B cell (primary cell): Measurements from ENCODE around the gene SMIM22. TPM values are rescaled to one million over a fixed set of nuclear protein-coding genes. Genes with fewer than 3 reads are reported as not detected.

ENCODE experiments used
- ATAC-seq: fragments of 200-7000 bp; cut with Tn5 transposase; one replicate; pipeline ENCODE4 v1.10.0; 2021; ENCODE audit warnings: low read depth, mild to moderate bottlenecking, moderate number of reproducible peaks, moderate library complexity
- CTCF ChIA-PET: fragments of 350-600 bp; sonication (Branson Sonifier 250); formaldehyde crosslinking; loops from one replicate; lab custom pipeline; 2021; ENCODE audit warnings: antibody characterized with exemption, inconsistent platforms; lab: Charles Lee
- POLR2A ChIA-PET: fragments of 350-600 bp; sonication (Branson Sonifier 250); formaldehyde crosslinking; loops from one replicate; lab custom pipeline; 2021; ENCODE audit warnings: antibody characterized with exemption; lab: Charles Lee
- DNase-seq: peaks from one replicate; pipeline ENCODE4 v3.0.0; 2013
- H2AFZ ChIP-seq: 2 replicates; pipeline ENCODE4 v1.6.1; 2012; ENCODE audit warnings: mild to moderate bottlenecking, low read depth, low read length; ENCODE audit not compliant: insufficient read depth, poor library complexity, severe bottlenecking
- H3K27ac ChIP-seq, 2 donors: 1 replicate in 1 of 2; 2 replicates in 1 of 2; pipeline ENCODE4 v1.5.1; 2012 to 2013; ENCODE audit warnings: low read length in 2 of 2, mild to moderate bottlenecking in 2 of 2, moderate library complexity in 1 of 2
- H3K27me3 ChIP-seq, 4 experiments: fragments of 200-600 bp in 1 of 4; sonication (generic) in 1 of 4; replicated peaks in 1 of 4; 1 replicate in 2 of 4; 2 replicates in 2 of 4; pipeline versions ENCODE4 v1.6.1 to v1.7.0; 2013 to 2016; ENCODE audit warnings: low read length in 3 of 4, mild to moderate bottlenecking in 2 of 4, mixed read lengths in 1 of 4, moderate library complexity in 1 of 4; ENCODE audit not compliant: insufficient read depth in 4 of 4, control insufficient read depth in 3 of 4; ENCODE audit errors: control extremely low read depth in 1 of 4
- H3K36me3 ChIP-seq, 2 experiments: replicated peaks in 1 of 2; 1 replicate in 1 of 2; 2 replicates in 1 of 2; pipeline versions ENCODE4 v1.6.1 to v1.7.1; 2013; ENCODE audit warnings: low read length in 1 of 2; ENCODE audit not compliant: insufficient read depth in 2 of 2, control insufficient read depth in 1 of 2; ENCODE audit errors: control extremely low read depth in 1 of 2, extremely low read depth in 1 of 2
- H3K4me1 ChIP-seq, 2 donors: fragments of 200-600 bp in 1 of 2; sonication (generic) in 1 of 2; 1 replicate in 1 of 2; 2 replicates in 1 of 2; pipeline versions ENCODE4 v1.5.1 to v1.6.1; 2013 to 2017; ENCODE audit warnings: low read length in 2 of 2; ENCODE audit not compliant: control insufficient read depth in 2 of 2, insufficient read depth in 2 of 2
- H3K4me2 ChIP-seq: replicated peaks from 2 replicates; pipeline ENCODE3; 2012; ENCODE audit warnings: mild to moderate bottlenecking, low read depth, low read length; ENCODE audit not compliant: poor library complexity, severe bottlenecking
- H3K4me3 ChIP-seq, 5 experiments: fragments of 200-600 bp in 1 of 5; sonication (generic) in 1 of 5; 1 replicate in 3 of 5; 2 replicates in 2 of 5; pipeline versions ENCODE4 v1.5.1 to v1.7.0; 2011 to 2016; ENCODE audit warnings: low read length in 4 of 5, mild to moderate bottlenecking in 4 of 5, low read depth in 2 of 5, control low read depth in 1 of 5, moderate library complexity in 1 of 5; ENCODE audit not compliant: insufficient read depth in 1 of 5; ENCODE audit errors: control extremely low read depth in 1 of 5, extremely low read depth in 1 of 5
- H3K79me2 ChIP-seq: fragments of 200-600 bp; sonication (generic); one replicate; pipeline ENCODE4 v1.6.0; 2016; ENCODE audit warnings: low read length; ENCODE audit not compliant: control insufficient read depth, insufficient read depth
- H3K9ac ChIP-seq: fragments of 200-600 bp; sonication (generic); 2 replicates; pipeline ENCODE4 v1.6.1; 2017; ENCODE audit warnings: mild to moderate bottlenecking, low read length, moderate library complexity
- H3K9me3 ChIP-seq, 3 donors: one replicate each; pipeline versions ENCODE4 v1.6.1 to v1.7.1; 2013; ENCODE audit warnings: low read length in 2 of 3; ENCODE audit not compliant: control insufficient read depth in 2 of 3, insufficient read depth in 1 of 3; ENCODE audit errors: control extremely low read depth in 1 of 3
- H4K20me1 ChIP-seq: 2 replicates; pipeline ENCODE4 v1.6.0; 2012; ENCODE audit warnings: mild to moderate bottlenecking, low read length; ENCODE audit not compliant: insufficient read depth, control insufficient read depth, poor library complexity, severe bottlenecking
- H3K27ac Mint-ChIP-seq: one replicate; pipeline ENCODE4 v1.8.0; 2021; ENCODE audit warnings: mixed read lengths
- H3K27me3 Mint-ChIP-seq: one replicate; pipeline ENCODE4 v1.8.0; 2021; ENCODE audit warnings: mixed read lengths
- H3K4me1 Mint-ChIP-seq: one replicate; pipeline ENCODE4 v1.8.0; 2021; ENCODE audit warnings: mixed read lengths
- H3K4me3 Mint-ChIP-seq: one replicate; pipeline ENCODE4 v1.8.0; 2021; ENCODE audit warnings: mixed read lengths
- H3K9me3 Mint-ChIP-seq: one replicate; pipeline ENCODE4 v1.8.0; 2022; ENCODE audit warnings: mixed read lengths; ENCODE audit not compliant: insufficient read depth
- EZH2 ChIP-seq: IDR thresholded peaks from 2 replicates; pipeline ENCODE4 v1.6.1; 2012; ENCODE audit warnings: borderline replicate concordance, low read depth, mild to moderate bottlenecking, moderate library complexity, low read length; ENCODE audit not compliant: insufficient read depth, poor library complexity, severe bottlenecking
- WGBS: methylation state at CpG from one replicate; pipeline ENCODE4 v1.1.5; 2013; ENCODE audit warnings: missing lambda C conversion rate; ENCODE audit not compliant: insufficient coverage; 5-methylcytosine and 5-hydroxymethylcytosine counted together
- intact Hi-C: fragments of 100-400 bp; cut with micrococcal nuclease; formaldehyde crosslinking; loops from one replicate; pipeline ENCODE4 v1.10.0; 2022
- polyA plus RNA-seq: library from polyadenylated mRNA; depleted of rRNA; stranded (reverse); fragments of >200 nt; gene quantifications from 2 replicates; pipeline ENCODE4 v1.2.3, GENCODE V29; 2012
- total RNA-seq, 2 donors: library from RNA; stranded (reverse); fragments of 120-200 nt in 1 of 2; gene quantifications; 1 replicate in 1 of 2; 2 replicates in 1 of 2; pipeline versions ENCODE4 v1.2.3 to v1.2.4, GENCODE V29; 2013 to 2022
- TF ChIP-seq, protein P1 (sequence below): fragments of 200-600 bp; IDR thresholded peaks from one replicate; pipeline ENCODE4 v1.8.0; 2022; ENCODE audit warnings: antibody characterized with exemption, mild to moderate bottlenecking

Gene SMIM22
- total and polyA plus RNA-seq, 2 donors (not counting 1 experiment from before 2014, with no cell fraction given) = not detected

DNA sequence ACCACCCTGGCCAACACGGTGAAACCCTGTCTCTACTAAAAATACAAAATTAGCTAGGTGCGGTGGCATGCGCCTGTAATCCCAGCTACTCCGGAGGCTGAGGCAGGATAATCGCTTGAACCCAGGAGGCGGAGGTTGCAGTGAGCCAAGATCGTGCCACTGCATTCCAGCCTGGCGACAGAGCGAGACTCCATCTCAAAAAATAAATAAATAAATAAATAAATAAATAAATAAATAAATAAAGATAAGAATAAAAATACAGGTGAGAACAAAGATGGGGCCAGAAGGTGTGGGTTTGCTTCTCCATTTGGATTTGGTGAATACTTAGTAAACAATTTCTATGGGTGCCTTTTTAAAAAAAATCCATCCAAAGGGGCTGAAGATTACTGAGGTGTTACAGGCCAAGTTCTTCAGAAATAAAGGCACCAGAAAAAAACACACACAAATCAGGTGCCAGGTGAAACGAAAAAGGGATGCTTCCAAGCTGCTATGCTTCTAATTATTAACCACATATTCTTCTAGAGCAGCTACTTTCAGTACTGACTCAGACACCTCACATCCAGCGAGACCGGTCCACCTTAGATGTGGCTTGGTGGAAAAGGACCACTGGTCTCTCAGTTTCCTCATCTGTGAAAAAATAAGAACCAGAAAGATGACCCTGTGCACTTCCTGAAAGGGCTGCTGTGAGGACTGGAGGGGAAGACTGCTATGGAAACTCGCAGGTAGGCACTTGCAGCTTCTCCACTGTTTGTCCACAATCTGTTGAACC, 42.7 kb downstream of the SMIM22 start:
- no peaks in the 10 kb centered on the region for H3K27me3 Mint-ChIP-seq
- H3K79me2 ChIP-seq = peaks cover 35% of the 10 kb centered on the region
- TF ChIP-seq, protein P1, sequence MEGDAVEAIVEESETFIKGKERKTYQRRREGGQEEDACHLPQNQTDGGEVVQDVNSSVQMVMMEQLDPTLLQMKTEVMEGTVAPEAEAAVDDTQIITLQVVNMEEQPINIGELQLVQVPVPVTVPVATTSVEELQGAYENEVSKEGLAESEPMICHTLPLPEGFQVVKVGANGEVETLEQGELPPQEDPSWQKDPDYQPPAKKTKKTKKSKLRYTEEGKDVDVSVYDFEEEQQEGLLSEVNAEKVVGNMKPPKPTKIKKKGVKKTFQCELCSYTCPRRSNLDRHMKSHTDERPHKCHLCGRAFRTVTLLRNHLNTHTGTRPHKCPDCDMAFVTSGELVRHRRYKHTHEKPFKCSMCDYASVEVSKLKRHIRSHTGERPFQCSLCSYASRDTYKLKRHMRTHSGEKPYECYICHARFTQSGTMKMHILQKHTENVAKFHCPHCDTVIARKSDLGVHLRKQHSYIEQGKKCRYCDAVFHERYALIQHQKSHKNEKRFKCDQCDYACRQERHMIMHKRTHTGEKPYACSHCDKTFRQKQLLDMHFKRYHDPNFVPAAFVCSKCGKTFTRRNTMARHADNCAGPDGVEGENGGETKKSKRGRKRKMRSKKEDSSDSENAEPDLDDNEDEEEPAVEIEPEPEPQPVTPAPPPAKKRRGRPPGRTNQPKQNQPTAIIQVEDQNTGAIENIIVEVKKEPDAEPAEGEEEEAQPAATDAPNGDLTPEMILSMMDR = no peak
- no peak for TF ChIP-seq EZH2
- no peak overlapping the region for H3K9ac ChIP-seq
- peak overlapping the region; percentile 20 for H3K27ac Mint-ChIP-seq
- intact Hi-C loops = no loop called here
- no peak for ATAC-seq
- DNase-seq = no peak
- CTCF ChIA-PET = interaction anchor here (0.6 kb wide), 1 partner anchor 21 kb away, joined by 3 read pairs; no protein-coding TSS in a partner anchor
- H3K9me3 ChIP-seq = no peaks in the 10 kb centered on the region
- peaks cover 37% of the 10 kb centered on the region for H4K20me1 ChIP-seq
- peaks cover 22 to 60% of the 10 kb centered on the region in 2 experiments for H3K36me3 ChIP-seq
- H3K4me1 ChIP-seq = peaks cover 10 to 12% of the 10 kb centered on the region in 2 donors
- POLR2A ChIA-PET = no interaction called here
- no peaks in the 10 kb centered on the region for H3K27me3 ChIP-seq
- no peak overlapping the region for H3K4me2 ChIP-seq
- no peak overlapping the region for H3K4me3 ChIP-seq
- H3K4me3 Mint-ChIP-seq = no peak overlapping the region
- WGBS = 100% methylated on average over 5 of the region's 13 CpGs
- H3K9me3 Mint-ChIP-seq = no peaks in the 10 kb centered on the region
- H3K27ac ChIP-seq = no peak overlapping the region
- H2AFZ ChIP-seq = no peak overlapping the region
- peaks cover 13% of the 10 kb centered on the region for H3K4me1 Mint-ChIP-seq

DNA sequence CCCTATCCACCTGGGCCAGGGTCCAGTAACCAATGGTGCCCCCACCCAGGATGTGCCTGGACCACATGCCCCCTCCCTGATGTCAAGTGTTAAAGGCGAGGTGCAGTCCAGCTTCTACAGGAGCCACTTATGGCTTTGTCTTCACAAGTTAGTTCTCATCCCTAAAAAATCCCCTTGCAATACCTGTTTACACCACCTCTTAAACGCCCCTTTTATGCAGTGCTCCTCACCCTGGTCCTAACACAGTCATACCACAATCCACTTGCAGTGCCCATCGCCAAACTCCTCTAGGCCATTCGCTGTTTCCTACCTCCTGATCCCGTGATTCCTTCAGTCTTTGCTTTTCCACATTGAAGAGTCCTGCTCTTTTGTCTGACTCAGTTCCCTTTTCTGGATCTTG, 44.8 kb downstream of the SMIM22 start:
- Mint-ChIP-seq H3K4me1 (peaks cover 2% of the 10 kb centered on the region), H3K4me3 (no peak overlapping the region), H3K27ac (no peak overlapping the region), H3K9me3 (no peaks in the 10 kb centered on the region), H3K27me3 (no peaks in the 10 kb centered on the region)
- CTCF ChIA-PET = no interaction called here
- WGBS = 97% methylated on average over 5 of the region's 5 CpGs
- Histone ChIP-seq H3K9ac (no peak overlapping the region), H3K27ac (no peak overlapping the region), H3K36me3 (peaks cover 21 to 69% of the 10 kb centered on the region in 2 experiments), H3K79me2 (peaks cover 36% of the 10 kb centered on the region), H3K4me1 (no peaks in the 10 kb centered on the region), H2AFZ (no peak overlapping the region), H4K20me1 (peaks cover 25% of the 10 kb centered on the region), H3K27me3 (no peaks in the 10 kb centered on the region), H3K4me2 (no peak overlapping the region), H3K4me3 (no peak overlapping the region), H3K9me3 (no peaks in the 10 kb centered on the region)
- TF ChIP-seq, protein P1 = no peak
- TF ChIP-seq EZH2 = no peak
- ATAC-seq = no peak
- intact Hi-C loops = no loop called here
- POLR2A ChIA-PET = no interaction called here
- DNase-seq = no peak
